DOHH2 (cell line): ENCODE measurements around the gene DACH1.

ENCODE experiments used
- H3F3A ChIP-seq: fragments of 200-600 bp; sonication (generic), shearing (Covaris generic); 2 replicates; pipeline ENCODE4 v1.6.0; 2016; ENCODE audit warnings: antibody characterized with exemption, mild to moderate bottlenecking; ENCODE audit not compliant: control insufficient read depth, insufficient read depth
- H3K27ac ChIP-seq: fragments of 200-600 bp; sonication (generic); 2 replicates; pipeline ENCODE4 v1.5.1; 2014; ENCODE audit warnings: low read depth, mild to moderate bottlenecking, low read length, moderate library complexity
- H3K27me3 ChIP-seq: fragments of 200-600 bp; sonication (generic); 2 replicates; pipeline ENCODE4 v1.6.1; 2014; ENCODE audit warnings: mild to moderate bottlenecking, low read length, mixed read lengths; ENCODE audit not compliant: control insufficient read depth
- H3K36me3 ChIP-seq: fragments of 200-600 bp; sonication (generic); 2 replicates; pipeline ENCODE4 v1.6.1; 2014; ENCODE audit warnings: mild to moderate bottlenecking, low read length, moderate library complexity, mixed read lengths; ENCODE audit not compliant: control insufficient read depth
- H3K4me1 ChIP-seq: fragments of 200-600 bp; sonication (generic); 2 replicates; pipeline ENCODE4 v1.6.1; 2014; ENCODE audit warnings: mild to moderate bottlenecking, low read length, mixed read lengths; ENCODE audit not compliant: control insufficient read depth
- H3K4me2 ChIP-seq: fragments of 200-600 bp; sonication (generic); 2 replicates; pipeline ENCODE4 v1.6.0; 2014; ENCODE audit warnings: mild to moderate bottlenecking, low read length, moderate library complexity
- H3K4me3 ChIP-seq: fragments of 200-600 bp; sonication (generic); 2 replicates; pipeline ENCODE4 v1.5.1; 2014; ENCODE audit warnings: mild to moderate bottlenecking, low read length, mixed read lengths
- H3K79me2 ChIP-seq: fragments of 200-600 bp; sonication (generic); 2 replicates; pipeline ENCODE4 v1.6.1; 2014; ENCODE audit warnings: mild to moderate bottlenecking, low read length, mixed read lengths; ENCODE audit not compliant: control insufficient read depth
- H3K9me2 ChIP-seq: fragments of 200-600 bp; sonication (generic); replicated peaks from 2 replicates; pipeline ENCODE4 v1.6.1; 2014; ENCODE audit warnings: mild to moderate bottlenecking, low read length, mixed read lengths; ENCODE audit not compliant: control insufficient read depth
- H3K9me3 ChIP-seq: fragments of 200-600 bp; sonication (generic); 2 replicates; pipeline ENCODE4 v1.6.1; 2014; ENCODE audit warnings: antibody characterized with exemption, low read length, mixed read lengths; ENCODE audit not compliant: control insufficient read depth, insufficient read depth
- H4K20me1 ChIP-seq: fragments of 200-600 bp; sonication (generic); 2 replicates; pipeline ENCODE4 v1.6.0; 2014; ENCODE audit warnings: low read depth, mild to moderate bottlenecking, antibody characterized with exemption, low read length, moderate library complexity; ENCODE audit not compliant: control insufficient read depth, insufficient read depth
- CTCF ChIP-seq: fragments of 200-600 bp; sonication (generic); IDR thresholded peaks from one replicate; pipeline ENCODE4 v1.5.1; 2014; ENCODE audit warnings: antibody characterized with exemption, mild to moderate bottlenecking, low read depth, low read length; ENCODE audit not compliant: poor library complexity, severe bottlenecking
- EZH2phosphoT487 ChIP-seq: fragments of 200-600 bp; sonication (generic); IDR thresholded peaks from 2 replicates; pipeline ENCODE4 v1.6.1; 2017; ENCODE audit warnings: borderline replicate concordance, mild to moderate bottlenecking, antibody characterized with exemption, low read length, moderate library complexity, mixed read lengths

The DACH1 gene

GRCh38 chr13:71492346-71492871, 374.6 kb downstream of the DACH1 start:
- Histone ChIP-seq H3K79me2 (no peaks in the 10 kb centered on the region), H3K36me3 (no peaks in the 10 kb centered on the region), H3K4me2 (no peak overlapping the region), H3K9me3 (no peaks in the 10 kb centered on the region), H3K4me3 (no peak overlapping the region), H3K27me3 (no peaks in the 10 kb centered on the region), H3F3A (no peaks in the 10 kb centered on the region), H3K4me1 (no peaks in the 10 kb centered on the region), H3K27ac (no peak overlapping the region), H4K20me1 (no peaks in the 10 kb centered on the region), H3K9me2 (no peaks in the 10 kb centered on the region)
- TF ChIP-seq CTCF (no peak), EZH2phosphoT487 (no peak)

GRCh38 chr13:71491010-71491409, 376.0 kb downstream of the DACH1 start:
- Histone ChIP-seq H4K20me1 (no peaks in the 10 kb centered on the region), H3K9me2 (no peaks in the 10 kb centered on the region), H3K9me3 (no peaks in the 10 kb centered on the region), H3K4me3 (no peak overlapping the region), H3F3A (no peaks in the 10 kb centered on the region), H3K79me2 (no peaks in the 10 kb centered on the region), H3K4me1 (no peaks in the 10 kb centered on the region), H3K27me3 (no peaks in the 10 kb centered on the region), H3K4me2 (no peak overlapping the region), H3K36me3 (no peaks in the 10 kb centered on the region), H3K27ac (no peak overlapping the region)
- no peak for TF ChIP-seq EZH2phosphoT487
- TF ChIP-seq CTCF: no peak

DNA sequence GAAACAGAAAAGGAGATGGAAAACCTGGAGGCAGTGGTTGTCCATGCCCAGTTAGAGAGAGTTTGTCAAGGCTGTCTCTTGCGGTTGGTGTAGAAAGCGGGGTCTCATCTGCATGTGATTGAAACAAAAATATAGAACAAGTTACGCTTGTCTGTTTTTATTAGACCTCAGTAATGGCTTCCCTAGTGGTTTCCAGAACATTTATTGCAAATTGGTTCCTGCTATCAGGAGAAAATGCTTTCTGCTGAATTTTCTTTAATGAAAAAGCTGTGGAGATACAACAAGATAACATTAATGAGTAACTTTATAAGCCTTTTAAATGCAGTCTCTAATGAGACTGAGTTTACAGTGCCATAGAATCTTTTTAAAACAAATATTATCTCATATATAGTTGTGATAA, 378.0 kb downstream of the DACH1 start:
- no peaks in the 10 kb centered on the region for H4K20me1 ChIP-seq
- H3K4me3 ChIP-seq: no peak overlapping the region
- no peak overlapping the region for H3K27ac ChIP-seq
- TF ChIP-seq CTCF (no peak), EZH2phosphoT487 (no peak)
- H3K36me3 ChIP-seq: no peaks in the 10 kb centered on the region
- H3K9me3 ChIP-seq: no peaks in the 10 kb centered on the region
- H3K79me2 ChIP-seq: no peaks in the 10 kb centered on the region
- no peaks in the 10 kb centered on the region for H3K27me3 ChIP-seq
- no peaks in the 10 kb centered on the region for H3F3A ChIP-seq
- H3K4me1 ChIP-seq: no peaks in the 10 kb centered on the region
- no peak overlapping the region for H3K4me2 ChIP-seq
- no peaks in the 10 kb centered on the region for H3K9me2 ChIP-seq
